Peyer's patch (tissue), 4 donors: ENCODE data around the gene PLB1.

Experiments used
- POLR2A ChIP-seq, 2 donors: fragments of 450-650 bp; IDR thresholded peaks; one replicate each; pipeline ENCODE4 v1.5.1; 2017; ENCODE audit warnings: antibody characterized with exemption in 2 of 2, mild to moderate bottlenecking in 2 of 2, moderate library complexity in 2 of 2
- TF ChIP-seq, protein P1 (sequence below), 6 experiments: fragments of 450-650 bp in 4 of 6; fragments of 200-600 bp in 2 of 6; sonication (generic) in 1 of 6; IDR thresholded peaks; one replicate each; pipeline ENCODE4 v1.5.1; 2017 to 2019; ENCODE audit warnings: antibody characterized with exemption in 6 of 6, mild to moderate bottlenecking in 3 of 6, moderate library complexity in 1 of 6

DNA sequence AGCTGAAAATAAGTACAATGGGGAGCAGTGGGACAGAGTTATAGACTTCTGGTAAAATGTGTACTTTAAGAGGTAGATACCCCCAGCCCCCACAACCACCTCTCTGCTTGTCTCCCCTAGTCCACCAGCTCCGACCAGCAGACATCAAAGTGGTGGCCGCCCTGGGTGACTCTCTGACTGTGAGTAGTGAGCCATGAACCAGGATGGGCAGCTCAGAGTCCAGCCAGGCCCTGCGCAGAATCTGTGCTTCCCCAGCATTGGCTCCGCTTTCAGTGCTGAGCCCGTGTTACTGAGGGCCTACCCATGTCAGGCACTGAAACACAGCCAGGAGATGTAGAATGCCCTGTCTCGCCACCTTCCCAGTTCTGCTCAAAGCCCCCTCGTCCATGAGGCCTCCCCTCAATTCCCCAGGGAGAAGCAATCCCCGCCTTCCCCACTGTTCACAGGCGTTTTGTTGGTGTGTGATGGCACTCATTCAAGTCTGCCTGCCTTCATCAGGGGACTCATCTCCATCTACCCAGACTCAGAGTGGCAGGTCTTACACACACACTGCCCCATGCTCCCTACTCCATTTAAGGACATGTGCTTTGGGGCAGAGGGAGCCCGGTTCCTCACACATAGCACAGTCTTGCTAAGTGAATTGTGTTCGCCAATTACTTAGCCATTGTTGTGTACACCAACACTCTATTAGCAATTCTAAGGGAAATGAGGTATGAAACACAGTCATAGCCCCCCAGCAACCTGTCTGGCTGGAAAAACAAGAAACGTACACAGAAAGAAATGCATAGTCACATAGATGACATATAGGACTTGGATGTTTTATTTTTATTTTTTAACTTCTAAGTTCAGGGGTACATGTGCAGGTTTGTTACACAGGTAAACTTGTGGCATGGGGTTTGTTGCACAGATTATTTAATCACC lies 122.6 kb downstream of the PLB1 start:
- TF ChIP-seq, protein P1, sequence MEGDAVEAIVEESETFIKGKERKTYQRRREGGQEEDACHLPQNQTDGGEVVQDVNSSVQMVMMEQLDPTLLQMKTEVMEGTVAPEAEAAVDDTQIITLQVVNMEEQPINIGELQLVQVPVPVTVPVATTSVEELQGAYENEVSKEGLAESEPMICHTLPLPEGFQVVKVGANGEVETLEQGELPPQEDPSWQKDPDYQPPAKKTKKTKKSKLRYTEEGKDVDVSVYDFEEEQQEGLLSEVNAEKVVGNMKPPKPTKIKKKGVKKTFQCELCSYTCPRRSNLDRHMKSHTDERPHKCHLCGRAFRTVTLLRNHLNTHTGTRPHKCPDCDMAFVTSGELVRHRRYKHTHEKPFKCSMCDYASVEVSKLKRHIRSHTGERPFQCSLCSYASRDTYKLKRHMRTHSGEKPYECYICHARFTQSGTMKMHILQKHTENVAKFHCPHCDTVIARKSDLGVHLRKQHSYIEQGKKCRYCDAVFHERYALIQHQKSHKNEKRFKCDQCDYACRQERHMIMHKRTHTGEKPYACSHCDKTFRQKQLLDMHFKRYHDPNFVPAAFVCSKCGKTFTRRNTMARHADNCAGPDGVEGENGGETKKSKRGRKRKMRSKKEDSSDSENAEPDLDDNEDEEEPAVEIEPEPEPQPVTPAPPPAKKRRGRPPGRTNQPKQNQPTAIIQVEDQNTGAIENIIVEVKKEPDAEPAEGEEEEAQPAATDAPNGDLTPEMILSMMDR (IDR thresholded peaks at IDR 0.05) = no peak
- no peak for TF ChIP-seq POLR2A (IDR thresholded peaks at IDR 0.05)
